Activated CD4-positive, alpha-beta T cell treated with anti-CD3 and anti-CD28 coated beads, Interleukin-2, amount 50 U/mL, for 1 hour (primary cell): ENCODE data around the gene CREB5.

Experiments used
- DNase-seq: peaks from one replicate; pipeline ENCODE4 v3.0.0-alpha.2; 2020

Gene CREB5

GRCh38 chr7:28517206-28517605 lies 104.9 kb downstream of the CREB5 start:
- DNase-seq, result no peak

GRCh38 chr7:28517606-28518005 lies 105.3 kb downstream of the CREB5 start:
- no peak for DNase-seq

DNA sequence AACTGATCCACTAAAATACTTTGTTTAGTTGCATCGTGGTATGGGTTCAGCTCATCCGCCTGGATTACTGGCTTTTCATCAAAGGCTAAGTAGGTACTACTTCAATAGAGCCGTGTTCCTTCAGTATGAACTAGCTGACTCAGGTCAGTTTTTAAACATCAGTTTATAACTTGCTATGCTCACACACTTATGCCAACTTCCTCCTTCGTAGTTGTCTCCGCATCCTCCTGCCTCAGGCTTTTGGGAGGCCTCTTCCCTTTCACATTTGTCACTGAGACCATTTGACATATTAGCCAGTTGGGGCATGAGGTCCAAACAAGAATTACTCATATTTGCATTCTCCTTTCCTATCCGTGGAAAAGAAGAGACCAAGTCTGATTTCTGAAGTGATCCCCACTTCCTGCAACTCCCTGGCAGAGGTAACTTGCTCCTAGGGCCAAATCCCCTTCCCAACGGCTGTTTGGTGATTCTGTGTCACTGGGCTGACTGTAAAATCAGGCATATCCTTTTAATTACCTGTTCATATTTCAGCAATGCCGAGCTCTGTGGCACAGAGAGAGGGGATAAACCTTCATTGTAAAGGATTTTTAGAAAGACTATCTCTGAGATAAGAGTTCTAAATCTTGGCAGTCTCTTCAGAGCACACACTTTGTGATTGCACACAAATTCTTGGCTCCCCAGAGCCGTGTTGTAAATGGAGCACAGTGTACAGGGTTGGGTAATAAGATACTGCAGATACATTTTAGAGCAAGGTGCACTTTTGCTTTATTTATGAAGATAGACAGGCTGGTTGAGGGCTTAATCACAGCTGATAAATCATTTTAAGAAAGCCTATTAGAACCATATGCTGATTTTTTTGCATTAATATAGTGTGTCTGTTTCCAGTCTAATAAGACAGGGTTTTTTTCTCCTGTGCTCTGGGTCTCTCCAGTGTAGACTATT lies 108.0 kb downstream of the CREB5 start:
- DNase-seq, result no peak

- DNase-seq, result no peak
These were observed 112.7 kb downstream of the CREB5 start for GRCh38 chr7:28524978-28525377.

- no peak for DNase-seq
These were observed 116.6 kb downstream of the CREB5 start for GRCh38 chr7:28528899-28529298.

DNA sequence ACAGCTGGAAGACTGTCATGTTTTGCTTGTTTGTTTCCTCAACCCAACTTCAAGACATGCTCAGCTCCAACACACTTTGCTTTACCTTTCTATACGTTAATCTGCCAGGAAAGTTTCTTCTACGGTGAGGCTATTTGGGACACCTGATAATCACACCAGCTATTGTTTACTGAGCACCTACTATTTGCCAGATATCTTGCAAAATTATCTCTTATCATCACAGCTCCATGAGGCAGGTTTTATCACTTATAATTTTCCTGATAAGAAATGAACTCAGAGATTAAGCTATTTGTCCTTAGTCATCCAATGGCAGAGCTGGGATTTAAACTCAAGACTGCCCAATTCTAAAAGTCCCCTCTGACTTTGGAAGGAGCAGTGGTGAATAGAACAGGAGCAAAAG lies 117.4 kb downstream of the CREB5 start:
- no peak for DNase-seq

DNA sequence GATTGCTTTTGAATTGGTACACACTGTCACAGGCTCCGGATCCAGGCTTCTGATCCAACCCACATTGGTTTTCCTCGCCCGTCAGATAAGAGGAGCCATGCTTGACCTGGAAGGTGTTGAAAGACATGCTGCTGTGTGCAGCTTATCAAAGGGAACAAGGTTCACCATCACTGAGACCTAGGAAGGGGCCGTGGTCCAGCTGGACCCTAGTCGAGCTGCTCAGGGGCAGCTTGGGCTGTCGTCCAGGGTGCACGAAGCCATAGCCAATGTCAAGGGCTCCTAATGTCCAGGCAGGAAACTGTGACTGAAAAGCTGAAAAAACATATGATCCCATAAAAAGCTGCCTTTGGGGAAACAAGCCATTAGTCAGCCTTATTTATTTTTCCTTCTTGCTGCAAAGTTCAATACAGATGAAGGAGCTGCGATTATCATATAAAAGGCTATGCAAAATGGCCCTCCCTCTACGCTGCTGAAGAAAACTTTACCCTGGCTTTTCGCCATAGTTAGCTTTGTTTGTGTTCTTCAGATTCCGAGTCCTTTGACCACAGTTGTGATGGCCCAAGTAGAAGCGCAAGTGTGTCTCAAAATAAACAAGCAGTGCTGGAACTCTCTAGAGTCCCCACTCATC lies 118.0 kb downstream of the CREB5 start:
- DNase-seq, result no peak

GRCh38 chr7:28530803-28531175 lies 118.5 kb downstream of the CREB5 start:
- DNase-seq, result no peak

- DNase-seq, result no peak
These were observed 119.0 kb downstream of the CREB5 start for GRCh38 chr7:28531291-28531690.

DNA sequence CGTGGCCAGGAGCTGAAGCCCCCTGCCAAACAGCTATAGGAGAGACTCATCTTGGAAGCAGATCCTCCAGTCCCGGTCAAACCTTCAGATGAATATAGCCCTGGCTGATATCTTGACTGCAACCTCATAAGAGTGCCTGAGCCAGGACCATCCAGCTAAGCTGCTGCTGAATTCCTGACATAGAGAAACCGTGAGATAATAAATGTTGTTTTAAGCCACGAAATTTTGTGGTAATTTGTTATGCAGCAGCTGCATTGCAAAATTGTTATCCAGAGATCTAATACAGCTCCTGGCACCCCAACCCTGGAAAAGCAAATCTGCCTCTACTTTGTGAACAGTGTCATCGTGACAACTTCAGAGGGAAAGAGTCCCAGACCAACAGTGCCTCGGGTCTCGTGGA lies 119.9 kb downstream of the CREB5 start:
- DNase-seq, result no peak

GRCh38 chr7:28533267-28533666 lies 120.9 kb downstream of the CREB5 start:
- DNase-seq, result no peak

DNA sequence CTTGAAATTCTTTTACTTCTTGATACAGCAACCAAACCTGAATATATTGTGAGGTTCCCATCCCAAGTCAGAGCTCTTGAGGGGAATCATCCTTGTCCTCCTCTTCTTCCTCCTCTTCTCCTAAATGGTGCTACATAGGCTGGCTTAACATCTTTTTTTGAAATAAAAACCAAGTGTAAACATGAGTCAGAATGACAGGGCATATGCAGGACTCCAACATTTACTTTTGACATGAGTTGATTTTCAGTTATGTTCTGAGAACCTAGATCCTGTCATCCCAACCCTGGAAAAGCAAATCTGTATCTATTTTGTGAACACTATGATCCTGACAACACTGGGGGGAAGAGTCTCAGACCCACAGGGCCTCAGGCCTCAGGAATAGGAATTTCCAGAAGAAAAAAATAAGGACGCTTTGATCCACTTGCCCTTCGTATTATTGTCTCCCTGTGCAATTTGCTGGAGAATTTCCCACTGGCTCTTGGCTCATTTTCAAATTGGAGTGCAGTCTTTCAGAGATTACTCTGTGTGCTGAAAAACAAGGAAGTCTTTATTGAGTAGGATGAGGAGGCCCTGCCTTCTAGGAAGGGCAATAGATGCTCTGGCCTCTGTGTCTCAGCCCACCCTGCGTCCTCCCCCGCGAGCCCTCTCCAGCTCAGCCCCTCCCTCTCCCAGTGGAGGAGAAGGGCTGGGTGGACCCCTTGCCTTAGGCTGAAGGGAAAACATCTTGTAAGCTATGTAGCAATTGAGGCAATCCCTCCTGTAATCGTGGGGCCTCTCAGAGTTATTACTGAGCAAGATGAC lies 121.6 kb downstream of the CREB5 start:
- no peak for DNase-seq

DNA sequence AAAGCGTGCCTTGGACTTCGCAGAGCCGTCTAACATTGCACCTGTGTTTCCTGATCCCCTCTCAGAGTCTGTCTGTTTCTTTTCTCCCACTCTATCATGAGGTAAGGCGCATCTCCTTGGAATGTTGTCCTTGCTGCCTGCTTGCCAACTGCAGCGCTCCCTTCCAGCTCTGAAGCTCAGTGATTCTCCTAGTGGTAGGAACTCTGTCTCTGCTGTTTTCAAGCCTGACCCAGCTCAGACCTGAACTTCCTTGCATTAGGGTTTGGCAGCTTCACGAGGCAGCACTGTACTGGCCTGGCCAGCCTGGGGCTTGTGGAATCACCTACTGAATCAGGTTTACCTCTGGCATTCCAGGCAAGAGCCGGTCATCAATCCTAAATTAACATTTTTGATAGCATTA lies 123.9 kb downstream of the CREB5 start:
- no peak for DNase-seq

DNA sequence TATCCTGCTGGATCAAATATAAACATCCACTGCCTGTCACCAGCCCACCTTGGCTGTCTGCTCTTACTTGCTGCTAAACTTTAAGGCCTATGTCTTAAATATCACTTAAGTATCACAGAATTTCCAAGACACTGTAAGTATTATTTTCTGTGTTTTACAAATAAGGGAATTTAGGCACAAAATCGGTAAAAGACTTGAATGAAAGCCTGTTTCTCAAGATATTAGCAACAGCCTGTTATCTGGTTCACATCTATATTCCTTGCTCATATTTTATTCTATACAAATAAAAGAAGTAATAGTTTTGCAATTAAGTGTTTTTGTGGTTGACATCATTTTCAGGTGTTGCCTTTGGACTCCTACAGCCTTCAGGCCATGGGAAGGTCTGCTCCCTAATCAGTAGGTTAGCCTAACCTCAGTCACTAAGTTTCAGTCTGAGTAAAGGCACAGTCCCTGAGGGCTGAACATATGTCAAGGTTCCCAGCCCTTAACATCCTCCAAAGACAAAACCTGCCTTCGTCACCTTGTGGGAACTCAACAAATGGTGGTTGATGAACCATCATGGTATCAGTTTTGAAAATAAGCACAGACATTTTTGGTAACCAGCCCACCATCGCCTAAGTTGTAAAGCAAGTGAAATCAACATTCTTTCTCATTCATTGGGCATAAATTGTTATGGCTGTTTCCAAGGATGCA lies 127.1 kb downstream of the CREB5 start:
- DNase-seq, result no peak

DNA sequence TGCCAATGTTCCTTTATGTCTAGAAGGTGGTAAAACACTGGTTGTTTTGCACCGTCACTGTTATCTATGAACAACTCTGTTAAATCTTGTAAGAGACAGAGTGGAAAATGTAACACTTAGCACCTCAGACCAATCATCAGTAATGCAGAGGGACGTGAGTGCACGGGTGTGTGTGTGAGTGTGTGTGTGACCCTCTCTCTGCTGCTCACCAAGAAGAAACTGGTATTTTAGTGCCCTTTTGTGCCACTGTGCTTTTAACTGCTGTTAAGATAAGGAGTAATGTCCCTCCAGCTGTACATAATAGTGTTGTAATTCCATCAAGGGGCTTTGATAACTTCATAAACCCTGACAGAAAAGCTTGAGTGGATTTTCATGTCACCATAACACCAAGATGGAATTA lies 130.1 kb downstream of the CREB5 start:
- DNase-seq, result no peak

DNA sequence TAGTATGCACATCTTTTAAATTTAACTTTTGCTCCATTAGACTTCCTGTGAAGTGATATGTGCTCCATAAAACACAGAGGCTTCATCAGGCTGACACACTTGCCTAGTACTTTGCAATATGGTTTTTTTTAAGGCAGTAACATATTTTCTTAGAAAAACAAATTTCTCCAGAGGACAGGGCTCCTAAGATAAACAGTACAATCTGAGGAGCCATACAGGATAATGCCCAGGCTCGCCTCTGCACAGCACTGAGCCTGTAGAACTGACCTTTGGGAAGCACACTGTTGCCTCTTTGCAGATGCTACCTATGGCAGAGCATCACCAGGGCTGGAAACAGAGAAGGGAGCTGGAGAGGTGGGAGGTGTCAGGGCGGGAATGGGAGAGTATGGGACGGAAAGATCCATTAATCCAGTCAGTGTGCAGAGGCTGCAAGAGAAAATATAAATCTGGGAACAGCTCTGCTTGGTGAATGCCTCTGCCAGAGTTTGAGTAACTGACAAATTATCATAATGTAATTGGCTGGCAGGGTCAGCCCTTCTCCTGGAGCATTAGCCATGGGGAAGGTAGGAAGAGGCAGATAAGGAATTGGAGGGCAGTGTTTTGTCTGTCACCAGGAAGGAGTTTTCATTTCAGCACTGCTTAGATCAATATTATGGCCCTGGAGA lies 132.3 kb downstream of the CREB5 start:
- no peak for DNase-seq

- no peak for DNase-seq
These were observed 133.7 kb downstream of the CREB5 start for GRCh38 chr7:28546067-28546466.

GRCh38 chr7:28547115-28547514 lies 134.8 kb downstream of the CREB5 start:
- no peak for DNase-seq

DNA sequence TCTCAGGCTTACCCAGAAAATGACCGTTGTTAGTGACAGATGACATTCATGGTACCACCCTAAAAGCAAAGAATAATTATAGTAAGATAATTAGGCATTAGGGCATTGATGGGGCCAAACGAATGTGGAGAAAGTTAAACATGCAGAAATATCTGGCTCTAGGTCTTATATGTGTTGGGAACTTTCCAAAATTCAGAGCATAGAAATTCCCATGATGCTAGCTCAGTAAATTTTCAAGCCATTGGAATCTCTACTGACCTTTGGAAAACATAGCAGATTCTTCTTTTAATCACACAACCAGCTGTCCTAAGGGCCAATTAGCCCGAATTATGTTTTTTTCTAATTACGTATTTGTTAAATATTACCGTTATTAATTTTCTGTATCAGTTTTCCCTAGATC lies 136.1 kb downstream of the CREB5 start:
- no peak for DNase-seq

GRCh38 chr7:28549998-28550397 lies 137.7 kb downstream of the CREB5 start:
- DNase-seq, result no peak

GRCh38 chr7:28550580-28551186 lies 138.4 kb downstream of the CREB5 start:
- no peak for DNase-seq

GRCh38 chr7:28551331-28551730 lies 139.0 kb downstream of the CREB5 start:
- DNase-seq, result no peak
